Endothelial cell (in vitro differentiated cells): ENCODE data around the gene AMIGO2. TPM values are rescaled to one million over a fixed set of nuclear protein-coding genes. Genes with fewer than 3 reads are reported as not detected.

Source experiments
- DNase-seq: peaks from one replicate; pipeline ENCODE4 v3.0.0; 2021; ENCODE audit warnings: low spot score
- H3K27ac Mint-ChIP-seq: one replicate; pipeline ENCODE4 v1.8.0; 2021; ENCODE audit warnings: mixed read lengths, inconsistent platforms; ENCODE audit not compliant: unreplicated experiment
- H3K27me3 Mint-ChIP-seq: one replicate; pipeline ENCODE4 v1.8.0; 2021; ENCODE audit warnings: mild to moderate bottlenecking, moderate library complexity, mixed read lengths, inconsistent platforms; ENCODE audit not compliant: unreplicated experiment
- H3K36me3 Mint-ChIP-seq: one replicate; pipeline ENCODE4 v1.8.0; 2021; ENCODE audit warnings: mild to moderate bottlenecking, low read depth, mixed read lengths, inconsistent platforms; ENCODE audit not compliant: unreplicated experiment
- H3K4me1 Mint-ChIP-seq: one replicate; pipeline ENCODE4 v1.8.0; 2021; ENCODE audit warnings: mild to moderate bottlenecking, mixed read lengths, inconsistent platforms; ENCODE audit not compliant: unreplicated experiment
- H3K4me3 Mint-ChIP-seq: one replicate; pipeline ENCODE4 v1.8.0; 2021; ENCODE audit warnings: mild to moderate bottlenecking, mixed read lengths, inconsistent platforms; ENCODE audit not compliant: unreplicated experiment
- H3K9me3 Mint-ChIP-seq: one replicate; pipeline ENCODE4 v1.8.0; 2021; ENCODE audit warnings: mixed read lengths, inconsistent platforms; ENCODE audit not compliant: unreplicated experiment
- total RNA-seq: library from RNA; stranded (reverse); fragmentation: NEBNext Ultra II Directional; extraction: Animal tissue kit (Norgen Biotek cat#: 25700); gene quantifications from one replicate; pipeline ENCODE4 v1.2.1, GENCODE V29; 2021; ENCODE audit not compliant: unreplicated experiment
- TF ChIP-seq, protein P1 (sequence below): fragments of 200-600 bp; sonication (generic); IDR thresholded peaks from one replicate; pipeline ENCODE4 v1.5.0; 2021; ENCODE audit warnings: antibody characterized with exemption; ENCODE audit not compliant: unreplicated experiment

AMIGO2 gene
- total RNA-seq, 1 donor from 2014 or later, result 24.2 TPM

GRCh38 chr12:47091009-47091408, 11.2 kb upstream of the AMIGO2 start:
- TF ChIP-seq, protein P1, sequence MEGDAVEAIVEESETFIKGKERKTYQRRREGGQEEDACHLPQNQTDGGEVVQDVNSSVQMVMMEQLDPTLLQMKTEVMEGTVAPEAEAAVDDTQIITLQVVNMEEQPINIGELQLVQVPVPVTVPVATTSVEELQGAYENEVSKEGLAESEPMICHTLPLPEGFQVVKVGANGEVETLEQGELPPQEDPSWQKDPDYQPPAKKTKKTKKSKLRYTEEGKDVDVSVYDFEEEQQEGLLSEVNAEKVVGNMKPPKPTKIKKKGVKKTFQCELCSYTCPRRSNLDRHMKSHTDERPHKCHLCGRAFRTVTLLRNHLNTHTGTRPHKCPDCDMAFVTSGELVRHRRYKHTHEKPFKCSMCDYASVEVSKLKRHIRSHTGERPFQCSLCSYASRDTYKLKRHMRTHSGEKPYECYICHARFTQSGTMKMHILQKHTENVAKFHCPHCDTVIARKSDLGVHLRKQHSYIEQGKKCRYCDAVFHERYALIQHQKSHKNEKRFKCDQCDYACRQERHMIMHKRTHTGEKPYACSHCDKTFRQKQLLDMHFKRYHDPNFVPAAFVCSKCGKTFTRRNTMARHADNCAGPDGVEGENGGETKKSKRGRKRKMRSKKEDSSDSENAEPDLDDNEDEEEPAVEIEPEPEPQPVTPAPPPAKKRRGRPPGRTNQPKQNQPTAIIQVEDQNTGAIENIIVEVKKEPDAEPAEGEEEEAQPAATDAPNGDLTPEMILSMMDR, result no peak
- Mint-ChIP-seq H3K9me3 (no peaks in the 10 kb centered on the region), H3K27ac (no peak overlapping the region), H3K36me3 (no peaks in the 10 kb centered on the region), H3K4me3 (no peak overlapping the region), H3K4me1 (peaks cover 14% of the 10 kb centered on the region), H3K27me3 (no peaks in the 10 kb centered on the region)
- no peak for DNase-seq

DNA sequence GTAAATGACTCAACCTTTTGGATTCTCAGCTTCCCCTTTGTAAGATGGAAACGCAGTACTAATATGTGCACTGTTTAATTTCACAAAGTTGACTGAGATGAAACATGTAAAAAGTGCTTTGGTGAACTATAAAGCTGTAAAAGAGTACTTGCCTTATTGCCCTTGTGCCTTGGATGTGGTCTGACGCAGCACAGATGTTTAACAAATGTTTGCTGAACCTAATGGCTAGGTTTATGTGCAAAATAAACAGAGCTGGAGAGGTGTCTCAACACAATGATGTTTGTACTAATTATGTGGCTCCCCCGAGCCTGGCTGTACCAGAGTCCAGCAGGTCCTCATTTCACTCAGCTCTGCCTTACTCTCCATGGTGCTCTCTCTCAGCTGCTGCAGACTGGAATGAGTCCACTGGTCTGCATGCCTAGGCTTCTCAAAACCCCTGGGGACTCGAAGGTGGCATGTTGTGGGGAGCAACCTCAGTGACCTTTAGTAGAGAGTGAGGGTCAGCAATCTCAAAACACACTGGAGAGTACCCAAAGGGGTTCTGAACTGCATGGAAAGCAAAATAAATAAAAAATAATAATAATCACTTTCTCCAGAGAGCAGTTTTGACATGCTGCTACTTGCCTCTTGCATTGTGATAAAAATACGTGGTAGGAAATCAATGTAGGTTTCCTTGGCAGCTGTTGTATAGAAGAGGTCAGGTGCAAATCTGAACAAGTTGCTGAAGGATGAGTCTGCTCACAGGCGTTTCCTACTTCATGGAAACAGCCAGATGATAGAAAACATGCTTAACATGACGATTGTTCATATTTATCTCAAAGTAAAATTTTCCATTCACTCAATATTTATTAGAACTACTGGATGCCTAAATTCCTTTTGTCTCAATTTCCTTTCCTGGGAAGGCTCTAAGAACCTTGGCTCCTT, 8.5 kb upstream of the AMIGO2 start:
- Mint-ChIP-seq H3K9me3 (no peaks in the 10 kb centered on the region), H3K4me3 (no peak overlapping the region), H3K27ac (no peak overlapping the region), H3K27me3 (no peaks in the 10 kb centered on the region), H3K36me3 (no peaks in the 10 kb centered on the region), H3K4me1 (peaks cover 28% of the 10 kb centered on the region)
- TF ChIP-seq, protein P1, result no peak
- no peak for DNase-seq

DNA sequence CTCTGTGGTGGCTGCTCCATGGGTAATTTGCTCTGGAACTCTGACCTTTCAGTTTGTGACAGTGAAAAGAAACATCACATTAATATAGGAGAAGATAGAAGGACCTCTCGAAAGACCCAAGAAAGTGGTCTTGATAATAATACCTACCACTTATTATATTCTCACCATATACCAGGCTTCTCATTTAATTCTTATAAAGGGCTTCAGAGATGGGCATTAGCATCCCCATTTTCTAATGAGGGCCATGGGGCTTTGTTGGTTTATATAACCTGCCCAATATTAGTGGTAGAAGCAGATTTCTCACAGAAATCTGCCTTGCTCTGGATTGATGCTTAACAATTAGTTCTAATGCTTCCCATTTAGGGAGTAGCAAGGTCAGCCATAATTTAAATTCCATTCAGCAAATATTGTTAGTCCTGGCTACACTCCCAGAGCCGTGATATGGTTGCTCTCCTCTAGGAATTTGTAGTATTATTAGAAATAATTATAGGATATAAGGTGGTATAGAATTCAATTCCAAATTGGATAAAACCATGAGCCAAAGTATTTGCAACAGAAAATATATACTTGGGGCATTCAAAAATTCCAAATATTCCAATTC, 7.4 kb upstream of the AMIGO2 start:
- Mint-ChIP-seq H3K4me1 (peaks cover 35% of the 10 kb centered on the region), H3K27me3 (no peaks in the 10 kb centered on the region), H3K36me3 (no peaks in the 10 kb centered on the region), H3K27ac (no peak overlapping the region), H3K4me3 (no peak overlapping the region), H3K9me3 (no peaks in the 10 kb centered on the region)
- no peak for DNase-seq
- TF ChIP-seq, protein P1, result no peak

DNA sequence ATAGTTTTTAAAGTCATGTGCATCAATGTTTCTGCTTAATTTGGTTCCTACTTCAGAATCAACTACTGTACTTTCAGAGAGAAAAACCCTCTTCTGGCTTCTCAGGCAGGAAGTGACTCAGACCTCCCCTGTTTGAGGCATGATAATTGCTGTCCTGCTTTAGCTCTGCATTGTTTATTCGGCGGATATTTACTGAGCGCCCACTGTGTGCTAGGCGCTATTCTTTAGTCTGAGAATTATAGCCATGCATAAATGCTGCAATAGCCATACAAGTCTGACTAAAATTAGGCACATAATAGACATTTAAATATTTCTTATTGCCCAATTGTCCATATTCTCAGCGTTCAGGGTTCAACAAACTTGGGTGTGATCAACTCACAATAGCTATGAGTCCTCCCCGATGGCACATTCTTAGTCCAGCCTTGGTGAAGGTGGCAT, 6.1 kb upstream of the AMIGO2 start:
- Mint-ChIP-seq H3K4me3 (no peak overlapping the region), H3K27ac (peak overlapping the region; percentile 64), H3K4me1 (peaks cover 44% of the 10 kb centered on the region)

More for the DNA sequence above, 6.1 kb upstream of the AMIGO2 start:
- Mint-ChIP-seq H3K36me3 (no peaks in the 10 kb centered on the region), H3K27me3 (no peaks in the 10 kb centered on the region), H3K9me3 (no peaks in the 10 kb centered on the region)
- DNase-seq, result no peak
- TF ChIP-seq, protein P1, result no peak
